Glutamatergic neuron (in vitro differentiated cells): Measurements from ENCODE around the gene RPS6KA2. TPM values are rescaled to one million over a fixed set of nuclear protein-coding genes. Genes with fewer than 3 reads are reported as not detected.
A peak's percentile ranks its signal among the peaks of the same experiment; 100 is the strongest.
"Not testable (repeated sequence)": the region's sequence is repeated elsewhere in the genome, so short reads cannot be mapped to it uniquely, and the experiment has no call there.

Experiments used
- DNase-seq: peaks from one replicate; pipeline ENCODE4 v3.0.0; 2022
- H3K27ac Mint-ChIP-seq: one replicate; pipeline ENCODE4 v1.8.0; 2020; ENCODE audit warnings: mild to moderate bottlenecking, mixed read lengths, inconsistent platforms; ENCODE audit not compliant: unreplicated experiment
- H3K27me3 Mint-ChIP-seq: one replicate; pipeline ENCODE4 v1.8.0; 2020; ENCODE audit warnings: mild to moderate bottlenecking, moderate library complexity, mixed read lengths, inconsistent platforms; ENCODE audit not compliant: unreplicated experiment
- H3K36me3 Mint-ChIP-seq: one replicate; pipeline ENCODE4 v1.8.0; 2020; ENCODE audit warnings: mild to moderate bottlenecking, mixed read lengths, inconsistent platforms; ENCODE audit not compliant: unreplicated experiment
- H3K4me1 Mint-ChIP-seq: one replicate; pipeline ENCODE4 v1.8.0; 2020; ENCODE audit warnings: mild to moderate bottlenecking, low read depth, mixed read lengths, inconsistent platforms; ENCODE audit not compliant: unreplicated experiment
- H3K4me3 Mint-ChIP-seq: one replicate; pipeline ENCODE4 v1.8.0; 2020; ENCODE audit warnings: mild to moderate bottlenecking, mixed read lengths, inconsistent platforms; ENCODE audit not compliant: unreplicated experiment
- H3K9me3 Mint-ChIP-seq: one replicate; pipeline ENCODE4 v1.8.0; 2020; ENCODE audit warnings: mild to moderate bottlenecking, moderate library complexity, mixed read lengths, inconsistent platforms; ENCODE audit not compliant: unreplicated experiment
- CTCF ChIP-seq: fragments of 200-600 bp; sonication (generic); IDR thresholded peaks from one replicate; pipeline ENCODE4 v1.5.0; 2021; ENCODE audit not compliant: partially characterized antibody, unreplicated experiment
- total RNA-seq: library from RNA; stranded (reverse); fragmentation: NEBNext Ultra II Directional; extraction: Animal tissue kit (Norgen Biotek cat#: 25700); gene quantifications from one replicate; pipeline ENCODE4 v1.2.1, GENCODE V29; 2021; ENCODE audit not compliant: unreplicated experiment

Gene RPS6KA2
- total RNA-seq, 1 donor from 2014 or later, result 109 TPM

GRCh38 chr6:166406197-166406596 is 220.9 kb downstream of the RPS6KA2 start:
- no peak for DNase-seq
- no peaks in the 10 kb centered on the region for H3K36me3 Mint-ChIP-seq
- no peak overlapping the region for H3K4me3 Mint-ChIP-seq
- H3K27me3 Mint-ChIP-seq, result peaks cover 11% of the 10 kb centered on the region
- peaks cover 3% of the 10 kb centered on the region for H3K9me3 Mint-ChIP-seq
- H3K4me1 Mint-ChIP-seq, result peaks cover 43% of the 10 kb centered on the region
- TF ChIP-seq CTCF, result no peak
- no peak overlapping the region for H3K27ac Mint-ChIP-seq

- Mint-ChIP-seq H3K4me3 (no peak overlapping the region), H3K9me3 (peaks cover 5% of the 10 kb centered on the region), H3K27ac (no peak overlapping the region), H3K36me3 (no peaks in the 10 kb centered on the region), H3K4me1 (peaks cover 35% of the 10 kb centered on the region), H3K27me3 (peaks cover 11% of the 10 kb centered on the region)
- no peak for DNase-seq
- no peak for TF ChIP-seq CTCF
These were observed 221.7 kb downstream of the RPS6KA2 start for GRCh38 chr6:166405386-166405785.

DNA sequence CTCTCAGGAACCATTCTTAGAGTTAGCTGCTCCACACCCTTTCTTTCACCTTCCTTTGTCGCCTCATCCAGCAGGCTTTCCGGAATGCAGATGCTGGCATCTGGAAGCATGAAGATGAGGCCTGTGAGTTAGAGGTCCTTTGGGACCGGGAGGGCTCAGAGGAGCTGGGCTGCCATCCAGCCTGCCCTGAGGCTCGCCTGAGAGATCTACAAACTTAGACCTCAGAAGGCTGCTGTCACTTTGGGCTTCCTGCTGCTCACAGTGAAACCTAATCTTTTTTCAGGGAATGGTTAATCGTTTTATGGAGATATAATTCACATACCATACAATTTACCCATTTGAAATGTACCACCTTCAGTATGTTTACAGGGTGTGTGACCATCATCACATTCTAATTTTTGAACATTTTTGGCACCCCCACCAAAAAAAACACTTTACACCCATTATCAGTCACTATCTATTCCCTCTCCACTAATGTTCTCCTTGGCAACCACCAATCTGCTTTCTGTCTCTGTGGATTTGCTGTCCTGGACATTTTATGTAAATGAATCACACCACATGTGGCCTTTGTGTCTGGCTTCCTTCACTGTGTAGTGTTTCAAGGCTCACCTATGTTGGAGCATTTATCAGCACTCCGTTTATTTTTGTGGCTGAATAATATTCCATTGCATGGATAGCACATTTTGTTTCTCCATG is 224.3 kb downstream of the RPS6KA2 start:
- no peak overlapping the region for H3K4me3 Mint-ChIP-seq
- DNase-seq, result peak; percentile 56
- no peaks in the 10 kb centered on the region for H3K36me3 Mint-ChIP-seq
- H3K4me1 Mint-ChIP-seq, result peaks cover 16% of the 10 kb centered on the region
- H3K27me3 Mint-ChIP-seq, result peaks cover 9% of the 10 kb centered on the region
- H3K9me3 Mint-ChIP-seq, result peaks cover 4% of the 10 kb centered on the region
- peak overlapping the region; percentile 75 for H3K27ac Mint-ChIP-seq
- TF ChIP-seq CTCF, result no peak

DNA sequence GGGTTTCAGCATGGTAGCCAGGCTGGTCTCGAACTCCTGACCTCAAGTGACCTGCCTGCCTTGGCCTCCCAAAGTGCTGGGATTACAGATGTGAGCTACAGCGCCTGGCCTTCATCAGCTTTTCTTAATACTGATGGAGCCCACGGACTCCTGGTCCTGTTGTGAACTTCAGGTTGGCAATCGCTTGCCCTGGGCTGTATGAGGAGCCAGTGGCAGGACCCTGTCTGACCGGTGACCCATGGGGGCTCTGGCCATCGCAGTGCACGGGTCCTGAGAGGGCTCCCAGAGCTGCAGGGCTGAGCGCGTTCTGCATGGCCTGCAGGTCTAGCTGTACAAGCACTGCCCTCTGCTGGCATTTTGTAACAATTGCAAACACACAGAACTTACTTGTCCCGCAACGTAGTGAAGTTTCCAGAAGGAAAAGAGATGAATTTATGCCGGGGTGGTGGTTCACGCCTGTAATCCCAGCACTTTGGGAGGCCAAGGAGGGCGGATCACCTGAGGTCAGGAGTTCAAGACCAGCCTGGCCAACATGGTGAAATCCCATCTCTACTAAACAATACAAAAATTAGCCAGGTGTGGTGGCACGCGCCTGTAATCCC is 226.3 kb downstream of the RPS6KA2 start:
- peak; percentile 81 for TF ChIP-seq CTCF
- DNase-seq, result peak; percentile 65
- not testable (repeated sequence) for H3K36me3 Mint-ChIP-seq, H3K4me3 Mint-ChIP-seq, H3K27ac Mint-ChIP-seq, H3K9me3 Mint-ChIP-seq, H3K27me3 Mint-ChIP-seq
- H3K4me1 Mint-ChIP-seq, result peaks cover 11% of the 10 kb centered on the region

- peaks cover 4% of the 10 kb centered on the region for H3K9me3 Mint-ChIP-seq
These were observed 226.9 kb downstream of the RPS6KA2 start for GRCh38 chr6:166400181-166400580.

More at GRCh38 chr6:166400181-166400580, 226.9 kb downstream of the RPS6KA2 start:
- H3K4me3 Mint-ChIP-seq, result no peak overlapping the region
- peaks cover 2% of the 10 kb centered on the region for H3K27me3 Mint-ChIP-seq
- no peak overlapping the region for H3K27ac Mint-ChIP-seq
- no peak for DNase-seq
- no peak for TF ChIP-seq CTCF
- H3K4me1 Mint-ChIP-seq, result peaks cover 11% of the 10 kb centered on the region
- H3K36me3 Mint-ChIP-seq, result no peaks in the 10 kb centered on the region
